Pons (tissue), 1 donor: ENCODE data around the gene TMEM237.

ENCODE experiments used
- DNase-seq: peaks from one replicate; pipeline ENCODE4 v3.0.0-alpha.2; 2016; ENCODE audit warnings: low spot score

Gene TMEM237

DNA sequence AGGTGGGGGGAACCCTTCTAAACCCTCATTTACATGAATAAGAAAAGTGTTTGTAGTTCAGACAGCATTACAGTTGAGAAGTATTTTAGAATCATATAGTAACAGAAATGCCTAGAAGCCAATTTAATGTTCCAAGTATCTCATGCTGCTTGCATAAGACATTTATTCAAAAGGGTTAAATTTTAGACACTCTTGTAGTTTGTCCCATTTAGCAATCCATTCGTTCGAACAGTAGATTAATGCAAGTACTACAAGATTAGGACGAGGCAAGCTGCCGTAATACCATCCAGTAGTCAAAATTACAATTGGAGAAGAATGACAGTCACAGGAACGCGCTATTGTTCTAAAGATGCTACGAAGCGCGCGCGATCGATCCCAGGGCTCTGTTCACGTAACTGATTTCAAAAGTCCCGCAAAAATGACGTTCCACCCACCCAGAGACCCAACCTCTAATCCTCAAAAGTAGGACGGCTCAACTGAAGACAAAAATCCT, 1.2 kb downstream of the TMEM237 start:
- no peak for DNase-seq

DNA sequence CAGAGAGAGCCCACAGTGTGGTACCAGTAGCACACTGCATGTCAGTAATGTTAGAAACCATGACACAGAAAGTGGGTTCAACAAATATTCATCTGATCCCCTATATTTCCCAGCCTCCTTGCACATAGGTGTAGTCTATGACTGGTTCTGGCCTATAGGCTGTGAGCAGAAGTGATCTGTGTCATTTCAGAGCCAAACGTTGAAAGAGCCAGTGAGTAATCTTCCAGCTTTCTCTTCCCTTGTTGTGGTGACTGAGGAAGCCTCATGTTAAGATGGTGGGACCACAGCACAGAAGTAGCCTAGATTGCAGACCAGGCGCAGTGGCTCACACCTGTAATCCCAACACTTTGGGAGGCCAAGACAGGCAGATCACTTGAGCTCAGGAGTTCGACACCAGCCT, 4.1 kb downstream of the TMEM237 start:
- DNase-seq: no peak

DNA sequence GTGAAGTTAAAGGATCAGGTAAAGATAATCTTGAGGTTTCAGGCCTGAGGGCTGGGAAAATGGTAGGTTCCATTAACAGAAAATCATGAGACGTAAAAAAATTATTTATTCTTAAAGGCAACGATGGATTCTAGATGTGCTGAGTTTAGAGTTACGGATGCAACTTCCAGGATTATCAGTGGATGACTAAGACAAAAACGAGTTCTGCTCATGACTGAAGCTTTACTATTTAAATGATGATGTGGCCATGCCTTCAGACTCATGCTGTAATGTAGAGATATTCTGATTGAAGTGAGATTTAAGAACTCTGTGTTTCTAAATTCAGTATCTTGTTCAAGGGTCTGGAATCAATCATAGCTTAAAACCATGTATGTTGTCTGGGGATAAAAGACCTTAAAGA, 5.0 kb downstream of the TMEM237 start:
- DNase-seq: no peak

DNA sequence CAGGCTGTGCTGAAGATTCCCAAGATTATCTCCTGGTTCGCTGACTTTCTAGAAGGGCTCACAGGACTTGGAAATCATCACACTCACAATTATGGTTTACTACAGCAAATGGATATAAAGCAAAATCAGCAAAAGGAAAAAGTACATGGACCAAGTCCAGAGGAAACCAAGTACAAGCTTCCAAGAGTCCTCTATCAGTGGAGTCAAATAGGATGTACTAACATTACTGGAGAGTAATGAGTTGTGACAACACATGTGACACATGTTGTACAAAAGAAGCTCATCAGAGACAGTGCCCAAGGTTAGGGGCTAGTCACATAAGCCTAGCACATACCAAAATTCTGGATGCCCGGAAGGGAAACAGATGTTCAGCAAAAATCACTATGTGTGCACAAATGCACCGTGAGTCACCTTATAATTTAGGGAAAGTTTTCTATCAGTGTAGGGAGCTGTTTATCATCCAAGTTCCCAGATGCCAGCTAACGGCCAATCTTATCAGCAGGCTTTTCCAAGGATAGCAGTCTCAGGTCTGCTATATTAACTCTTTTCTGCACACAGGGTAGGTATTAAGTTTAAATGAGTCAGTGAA, 9.5 kb downstream of the TMEM237 start:
- DNase-seq: no peak

DNA sequence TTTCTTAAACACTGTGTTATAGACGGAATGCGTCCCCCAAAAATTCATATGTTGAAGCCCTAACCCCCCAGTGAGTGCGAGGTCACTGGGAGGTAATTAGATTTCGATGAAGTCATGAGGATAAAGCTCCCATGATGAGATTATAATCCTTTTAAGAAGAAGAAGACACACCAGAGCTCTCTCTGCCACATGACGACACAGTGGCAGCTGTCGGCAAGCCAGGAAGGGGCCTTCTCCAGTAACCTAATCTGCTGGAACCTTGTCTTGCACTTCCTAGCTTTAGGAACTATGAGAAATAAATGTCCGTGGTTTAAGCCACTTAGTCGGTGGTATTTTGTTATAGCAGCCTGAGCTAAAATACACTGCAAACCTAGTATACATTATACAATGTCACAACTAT, 12.3 kb downstream of the TMEM237 start:
- DNase-seq: no peak

DNA sequence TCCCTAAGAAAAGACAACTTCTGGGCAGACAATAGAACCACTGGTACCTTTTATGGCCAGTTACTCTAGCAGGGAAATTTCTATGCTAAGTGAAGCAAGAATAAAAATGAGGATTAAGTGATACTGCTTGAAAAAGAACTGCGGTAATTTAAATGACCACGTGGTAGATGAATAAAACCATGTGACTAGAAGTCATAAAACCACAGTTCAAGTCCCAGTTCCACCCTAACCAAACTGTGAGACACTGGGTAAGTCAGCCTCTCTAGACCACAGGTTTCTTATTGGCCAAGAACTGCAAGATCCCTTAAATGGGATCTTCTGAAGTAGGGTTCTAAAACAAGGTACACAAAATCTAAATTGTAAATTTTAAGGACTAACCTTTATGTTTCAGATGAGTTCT, 12.7 kb downstream of the TMEM237 start:
- no peak for DNase-seq

DNA sequence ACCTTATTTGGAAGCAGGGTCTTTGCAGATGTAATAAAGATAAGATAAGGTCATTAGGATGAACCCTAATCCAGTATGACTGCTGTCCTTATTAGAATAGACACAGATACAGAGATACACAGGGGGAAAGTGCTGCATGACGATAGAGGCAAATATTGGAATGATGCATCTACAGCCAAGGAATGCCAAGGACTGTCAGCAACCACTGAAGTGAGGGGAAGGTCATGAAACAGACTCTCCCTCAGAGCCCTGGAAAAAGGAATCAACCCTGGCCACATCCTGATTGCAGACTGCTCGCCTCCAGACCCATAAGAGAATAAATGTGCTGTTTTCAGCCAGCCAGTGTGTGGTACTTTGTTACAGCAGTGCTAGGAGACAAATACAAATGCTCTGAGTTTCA, 14.8 kb downstream of the TMEM237 start:
- no peak for DNase-seq

DNA sequence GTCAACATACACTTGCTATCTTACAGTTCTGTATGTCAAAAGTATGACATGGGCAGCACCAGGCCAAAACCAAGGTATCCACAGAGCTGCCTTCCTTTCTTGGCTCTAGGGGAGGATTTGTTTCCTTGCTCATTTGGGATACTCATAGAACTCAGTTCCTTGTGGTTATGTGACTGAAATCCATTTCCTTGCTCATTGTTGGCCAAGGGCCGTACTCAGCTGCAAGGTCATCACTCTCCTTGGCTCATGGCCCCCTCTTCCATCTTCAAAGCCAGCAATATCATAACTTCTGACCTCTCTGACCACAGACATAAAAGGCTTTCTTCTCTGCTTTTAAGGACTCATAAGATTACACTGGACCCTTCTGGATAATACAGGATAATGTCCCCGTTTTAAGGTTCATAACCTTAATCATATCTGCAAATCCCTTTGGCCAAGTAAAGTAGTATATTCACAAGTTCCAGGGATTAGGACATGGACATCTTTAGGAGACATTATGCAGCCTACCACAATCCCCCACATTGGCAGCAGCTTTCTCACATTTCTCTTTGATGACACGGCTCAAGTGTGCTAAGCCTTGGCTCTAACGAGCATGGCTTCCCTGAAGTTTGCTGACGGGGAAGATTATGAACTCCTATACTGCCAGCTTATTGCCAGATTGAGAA, 20.9 kb downstream of the TMEM237 start:
- DNase-seq: no peak

DNA sequence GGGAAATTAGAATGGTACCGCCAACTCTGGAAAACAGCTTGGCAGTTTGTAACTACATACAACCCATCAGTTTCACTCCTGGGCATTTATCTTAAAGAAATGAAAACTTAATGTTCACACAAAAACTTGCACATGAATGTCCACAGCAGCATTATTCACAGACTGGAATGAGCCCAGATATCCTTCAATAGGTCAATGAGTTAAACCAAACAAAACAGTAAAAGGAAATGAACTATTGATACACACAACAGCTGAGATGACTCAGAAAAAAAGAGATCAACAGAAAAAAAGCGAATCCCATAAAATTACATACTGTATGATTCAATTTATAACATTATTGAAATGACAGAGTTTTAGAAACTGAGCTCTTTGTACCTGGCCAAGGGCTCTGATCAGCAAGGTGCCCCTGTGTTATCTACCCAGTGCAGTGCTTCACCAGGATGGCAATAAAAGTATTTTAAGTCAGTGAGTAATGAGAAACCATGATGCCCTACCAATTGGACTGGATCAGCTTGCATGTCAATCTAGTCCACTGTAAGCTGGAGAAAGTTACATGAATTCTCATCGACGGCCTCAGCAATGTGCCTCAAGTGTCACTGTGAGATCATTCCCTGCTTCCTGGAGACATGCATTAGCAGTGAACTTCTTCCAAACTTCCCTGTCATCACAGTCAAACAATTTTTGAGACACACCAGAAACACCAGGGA, 21.9 kb downstream of the TMEM237 start:
- no peak for DNase-seq

DNA sequence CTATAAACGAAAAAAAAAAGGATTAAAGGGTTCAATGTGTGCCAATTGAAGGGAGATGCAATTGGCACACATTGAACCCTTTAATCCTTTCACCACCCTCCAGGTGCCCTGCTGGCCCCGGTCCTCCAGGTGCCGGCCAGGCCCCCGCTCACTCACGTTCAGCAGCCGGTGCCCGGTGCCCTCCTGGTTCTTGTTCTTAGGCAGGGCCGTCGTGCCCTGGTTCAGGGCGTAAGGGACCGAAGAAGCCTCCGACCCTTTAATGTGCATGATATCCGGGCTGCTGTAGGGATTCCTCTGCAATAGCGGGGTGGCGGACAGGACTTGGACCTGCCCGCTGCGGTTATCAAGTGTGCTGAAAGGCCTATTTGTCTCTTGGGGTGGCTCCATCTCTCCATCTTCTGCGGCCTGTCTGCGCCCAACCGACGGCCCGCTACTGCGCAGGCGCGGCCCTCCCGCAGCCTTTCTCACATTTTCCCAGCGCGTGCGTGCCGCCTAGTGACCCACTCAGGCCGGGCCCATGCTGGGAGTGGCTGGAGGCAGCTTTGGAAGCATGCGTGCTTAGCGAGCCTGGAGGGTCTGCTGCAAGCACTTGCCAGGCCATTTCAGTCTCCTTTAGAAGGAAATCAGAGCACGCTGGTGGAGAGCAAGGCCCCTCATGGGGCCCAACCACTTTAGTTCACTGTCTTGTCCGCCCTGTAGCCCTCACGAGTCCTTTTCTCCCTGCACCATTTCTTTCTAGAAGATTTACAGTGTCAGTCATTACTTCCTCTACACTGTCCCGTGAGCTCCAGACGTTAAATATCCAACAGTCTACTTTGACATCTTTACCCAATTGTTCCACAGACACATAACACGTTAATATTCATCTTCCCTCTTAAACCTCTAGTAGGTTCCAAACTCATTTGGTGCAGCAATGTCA, 24.3 kb downstream of the TMEM237 start:
- DNase-seq: peak; percentile 59

DNA sequence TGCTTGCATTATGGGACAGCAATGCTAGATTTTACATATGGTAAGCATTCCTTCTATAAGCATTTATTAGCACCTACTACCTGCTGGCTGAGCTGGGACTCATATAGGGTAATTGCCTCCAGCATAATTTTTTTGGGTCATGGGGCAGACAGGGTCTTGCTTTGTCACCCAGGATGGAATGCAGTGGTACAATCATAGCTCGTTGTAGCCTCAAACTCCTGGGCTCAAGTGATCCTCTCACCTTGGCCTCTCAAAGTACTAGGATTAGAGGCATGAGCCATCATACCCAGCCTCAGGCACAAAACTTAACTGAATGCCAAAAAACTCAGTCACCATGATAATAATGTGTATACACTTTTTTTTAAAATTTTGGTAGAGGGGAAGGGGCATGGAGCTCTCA, 35.3 kb downstream of the TMEM237 start:
- no peak for DNase-seq

DNA sequence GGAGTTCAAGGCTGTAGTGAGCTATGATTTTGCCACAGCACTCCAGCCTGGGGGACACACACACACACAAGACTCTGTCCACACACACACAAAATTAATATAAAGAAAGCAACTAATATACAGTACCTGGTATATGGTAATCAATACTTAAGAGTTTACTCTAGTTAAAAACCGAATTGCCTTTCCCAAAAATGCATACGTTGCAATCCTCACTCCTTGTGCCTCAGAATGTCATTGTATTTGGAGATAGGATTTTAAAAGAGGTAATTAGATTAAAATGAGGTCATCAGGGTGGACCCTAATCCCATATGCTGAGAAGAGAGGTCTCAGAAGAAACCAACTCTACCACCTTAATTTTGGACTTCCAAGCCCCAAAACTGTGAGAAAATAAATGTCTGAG, 35.7 kb downstream of the TMEM237 start:
- no peak for DNase-seq

DNA sequence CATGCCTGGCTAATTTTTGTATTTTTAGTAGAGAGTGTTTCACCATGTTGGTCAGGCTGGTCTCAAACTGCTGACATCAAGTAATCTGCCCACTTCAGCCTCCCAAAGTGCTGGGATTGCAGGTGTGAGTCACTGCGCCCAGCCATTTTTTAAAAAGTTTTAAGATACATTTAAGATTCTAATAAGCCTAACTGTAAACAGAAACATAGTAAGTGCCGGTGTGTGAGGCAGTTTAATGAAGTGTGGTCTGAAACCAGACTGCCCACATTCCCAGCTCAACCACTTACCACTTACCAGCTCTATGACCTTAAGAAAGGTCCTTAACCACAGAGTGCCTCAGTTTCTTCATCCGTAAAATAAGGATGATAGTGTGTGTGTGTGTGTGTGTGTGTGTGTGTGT, 42.4 kb downstream of the TMEM237 start:
- DNase-seq: no peak

DNA sequence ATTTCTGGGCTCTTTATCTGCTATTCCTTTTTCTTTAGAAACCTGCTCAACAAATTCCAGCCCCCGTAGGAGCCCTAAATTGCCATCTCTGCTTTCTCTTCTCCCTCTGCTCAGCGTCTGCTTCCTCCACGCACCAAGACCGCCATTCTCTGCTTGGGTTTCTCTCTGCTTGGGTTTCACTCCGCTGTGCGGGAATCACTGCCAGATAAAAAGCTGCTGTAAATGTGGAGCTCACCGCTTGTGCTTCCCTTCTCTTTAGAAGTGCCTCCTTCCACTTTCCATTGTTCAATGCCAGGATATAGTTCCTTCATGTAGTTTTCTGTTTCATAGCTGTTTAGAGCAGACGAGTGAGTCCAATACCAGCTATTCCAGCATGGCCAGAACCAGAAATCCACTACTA, 45.9 kb downstream of the TMEM237 start:
- no peak for DNase-seq

DNA sequence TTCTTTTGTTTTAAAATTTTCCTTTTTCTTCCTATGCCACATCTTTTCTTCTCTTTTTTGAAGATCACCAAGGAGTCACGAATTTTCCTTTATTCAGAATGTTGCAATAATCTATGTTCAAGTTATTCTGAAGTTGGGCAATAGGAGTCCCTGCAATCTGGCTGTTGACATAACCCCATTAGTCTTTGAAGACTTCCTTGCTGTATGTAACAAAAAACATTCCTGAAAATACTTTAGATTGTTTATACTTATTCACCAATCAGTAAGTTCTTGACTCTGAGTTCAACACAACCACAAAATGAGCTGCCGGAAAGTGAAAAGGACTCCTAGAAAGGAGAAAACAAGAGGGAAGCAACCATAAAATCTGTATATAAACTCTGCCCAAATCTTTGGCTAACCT, 62.8 kb downstream of the TMEM237 start:
- no peak for DNase-seq

DNA sequence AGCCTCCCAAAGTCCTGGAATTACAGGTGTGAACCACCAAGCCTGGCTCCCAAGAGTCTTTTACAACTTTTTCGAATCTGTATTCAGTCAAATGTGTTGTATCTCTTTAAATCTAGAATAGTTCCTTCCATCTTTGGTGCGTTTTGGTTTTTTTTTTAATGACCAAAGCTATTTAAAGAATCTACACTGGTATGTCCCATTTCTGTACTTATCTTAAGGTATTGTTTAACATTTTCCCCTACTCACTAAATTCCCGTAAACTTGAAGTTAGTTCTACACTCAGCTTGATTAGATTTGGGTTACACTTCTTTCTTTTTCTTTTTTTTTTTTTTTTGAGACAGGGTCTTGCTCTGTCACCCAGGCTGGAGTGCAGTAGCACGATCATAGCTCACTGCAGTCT, 63.8 kb downstream of the TMEM237 start:
- DNase-seq: no peak

DNA sequence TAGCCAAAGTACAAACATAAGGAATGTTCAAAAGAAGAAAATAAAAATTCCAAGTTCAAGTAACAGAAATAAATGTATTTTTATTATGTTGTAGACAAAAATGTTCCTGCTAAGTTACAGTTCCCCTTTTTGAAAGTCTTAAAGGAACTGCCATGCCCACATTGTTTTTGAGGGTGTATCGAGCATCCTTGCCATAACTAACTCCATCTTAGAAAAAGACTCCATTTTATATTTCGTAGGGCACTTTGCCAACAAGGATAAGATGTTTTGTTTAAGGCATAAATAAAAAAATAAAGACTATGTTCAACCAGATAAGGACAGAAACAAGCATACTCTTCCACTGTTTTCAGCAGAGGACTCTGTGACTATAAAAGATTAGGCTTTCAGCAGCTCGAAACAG, 67.3 kb downstream of the TMEM237 start:
- no peak for DNase-seq

DNA sequence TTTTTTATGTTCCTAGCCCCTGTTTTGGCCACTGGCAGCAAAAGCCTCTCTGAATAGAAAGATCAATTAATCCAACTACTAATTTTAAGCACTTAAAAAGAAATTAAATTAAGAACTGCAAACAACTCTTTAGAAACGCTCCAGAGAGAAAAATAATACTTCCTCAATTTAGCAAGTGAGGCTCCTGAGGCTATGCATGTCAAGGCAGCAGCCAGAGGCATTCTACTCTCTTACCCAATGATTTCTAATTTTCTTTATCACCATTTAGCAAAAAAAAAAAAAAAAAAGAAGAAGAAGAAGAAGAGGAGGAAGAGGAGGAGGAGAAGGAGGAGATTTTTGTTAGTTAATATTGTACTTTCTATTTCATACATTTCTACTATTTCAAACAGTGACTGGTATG, 68.5 kb downstream of the TMEM237 start:
- no peak for DNase-seq

DNA sequence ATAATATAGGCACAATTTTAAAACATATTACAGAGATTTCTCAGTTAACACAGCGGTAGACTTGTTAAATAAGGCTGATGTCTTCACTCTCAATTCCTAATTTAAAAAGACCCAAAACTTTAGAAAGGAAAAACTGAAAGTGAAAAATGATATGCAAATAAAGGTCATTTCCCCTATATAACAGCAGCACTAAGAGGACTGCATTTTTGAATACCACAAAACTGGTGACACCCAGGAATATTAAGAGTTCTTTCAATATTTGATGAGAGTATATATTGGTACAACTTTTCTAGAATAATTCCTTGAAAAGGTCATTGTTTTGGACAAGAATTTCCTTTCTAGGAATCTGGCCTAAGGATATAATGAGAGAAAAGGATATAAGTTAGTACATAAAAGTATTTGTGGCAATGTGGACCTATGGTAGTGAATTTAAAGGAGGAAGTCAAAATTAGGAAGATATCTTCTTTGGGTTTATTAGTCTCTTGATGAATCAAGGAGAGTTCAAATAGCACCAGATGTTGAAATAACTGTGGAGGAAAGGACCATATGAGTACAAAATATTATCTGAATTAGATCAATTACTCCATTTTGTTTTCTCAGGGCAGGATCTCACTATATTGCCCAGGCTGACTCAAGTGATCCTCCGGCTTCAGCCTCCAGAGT, 70.3 kb downstream of the TMEM237 start:
- no peak for DNase-seq
